NCI-H446 (cell line): ENCODE measurements around the gene CHST9.
"Not testable (repeated sequence)": the region's sequence is repeated elsewhere in the genome, so short reads cannot be mapped to it uniquely, and the experiment has no call there.

Source experiments
- DNase-seq, 2 experiments: peaks; one replicate each; lab custom pipeline; 2025; lab: John Stamatoyannopoulos, UW

CHST9 gene

DNA sequence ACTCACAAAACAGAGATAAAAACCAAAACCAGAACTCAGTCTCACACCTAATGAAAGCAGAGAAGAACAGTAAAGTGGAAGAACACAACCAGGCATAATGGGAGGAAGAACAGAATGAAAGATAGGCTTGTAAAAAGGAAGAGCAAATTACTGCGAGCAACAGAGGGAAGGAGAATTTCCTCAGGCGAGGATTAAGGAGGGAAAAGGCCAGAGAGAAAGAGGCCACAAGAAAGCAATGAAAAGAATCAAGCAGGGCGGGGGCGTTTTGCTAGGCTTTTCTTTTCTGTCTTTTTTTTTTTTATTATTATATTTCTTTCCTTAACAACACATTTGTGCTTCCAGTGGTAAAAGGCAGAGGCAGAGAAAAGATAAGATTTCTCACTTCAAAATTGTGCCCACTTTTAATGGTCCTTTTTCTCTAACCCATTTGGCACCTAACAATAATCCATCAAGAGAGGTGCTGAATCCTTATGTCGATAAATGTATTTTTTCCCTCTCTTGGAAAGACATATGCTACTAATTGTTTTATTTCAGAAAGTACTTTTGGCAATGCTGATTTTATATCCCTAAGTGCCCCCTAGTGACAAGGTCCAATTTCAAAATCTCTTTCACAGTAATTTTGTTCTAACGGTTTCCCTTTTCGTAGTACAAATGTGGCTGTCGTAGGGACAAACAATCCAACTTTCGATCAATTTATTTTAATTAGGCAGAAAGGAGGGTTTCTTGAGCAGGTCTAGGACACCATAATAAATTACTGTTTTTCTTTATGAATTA lies 180.9 kb downstream of the CHST9 start:
- DNase-seq = no peak

DNA sequence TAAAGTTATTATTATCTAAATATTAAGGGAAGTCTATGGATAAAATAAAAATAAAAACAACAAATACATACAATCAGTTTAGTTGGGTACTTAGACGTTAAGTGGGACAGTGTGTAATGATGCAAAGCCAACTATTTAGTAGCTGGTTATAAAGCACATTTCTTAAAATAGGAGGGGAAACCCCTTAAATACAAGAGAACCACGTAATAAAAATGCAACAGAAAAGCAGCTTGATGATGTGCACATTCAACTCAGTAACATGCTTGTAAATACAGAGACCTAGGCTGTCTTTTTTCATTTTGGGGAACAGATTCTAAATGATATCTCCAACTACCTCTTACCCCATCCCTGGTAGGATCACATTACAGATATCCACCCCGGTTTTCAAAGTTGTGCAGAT lies 185.3 kb downstream of the CHST9 start:
- no peak for DNase-seq

DNA sequence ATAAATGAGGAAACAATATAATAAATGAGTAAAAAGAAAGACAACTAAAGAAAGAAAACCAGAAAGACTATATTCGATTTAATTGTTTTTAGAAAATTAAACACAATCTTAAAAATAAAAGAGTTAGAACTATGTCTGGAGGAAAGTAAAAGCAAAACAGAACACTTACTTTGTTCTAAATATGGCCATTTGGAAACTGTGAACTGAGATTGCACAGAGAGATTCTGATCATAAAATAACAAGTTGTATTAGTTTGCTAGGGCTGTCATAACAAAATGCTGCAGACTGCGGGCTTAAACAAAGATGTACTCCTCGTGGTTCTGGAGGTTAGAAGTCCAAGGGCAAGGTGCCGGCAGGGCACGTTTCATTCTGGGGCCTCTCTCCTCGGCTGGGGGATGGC lies 191.5 kb downstream of the CHST9 start:
- no peak for DNase-seq

DNA sequence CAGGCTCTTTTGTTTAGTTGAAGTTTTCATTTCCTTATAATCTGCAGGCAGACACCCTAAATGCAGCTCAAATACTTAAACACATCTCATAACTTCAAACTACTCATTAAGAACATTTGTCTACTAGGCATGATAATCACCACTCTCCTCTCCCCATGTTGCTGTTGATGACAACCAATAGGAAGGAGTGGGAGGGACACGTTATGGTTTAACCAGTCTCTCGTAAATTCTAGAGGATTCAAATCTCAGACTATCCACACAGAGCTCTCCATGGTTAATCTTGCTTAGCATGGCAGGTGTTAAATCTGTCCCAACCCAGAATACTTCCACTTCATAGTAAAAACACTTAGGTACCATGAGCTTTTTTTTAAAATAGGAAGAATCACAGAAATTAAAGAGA lies 192.2 kb downstream of the CHST9 start:
- no peak for DNase-seq

DNA sequence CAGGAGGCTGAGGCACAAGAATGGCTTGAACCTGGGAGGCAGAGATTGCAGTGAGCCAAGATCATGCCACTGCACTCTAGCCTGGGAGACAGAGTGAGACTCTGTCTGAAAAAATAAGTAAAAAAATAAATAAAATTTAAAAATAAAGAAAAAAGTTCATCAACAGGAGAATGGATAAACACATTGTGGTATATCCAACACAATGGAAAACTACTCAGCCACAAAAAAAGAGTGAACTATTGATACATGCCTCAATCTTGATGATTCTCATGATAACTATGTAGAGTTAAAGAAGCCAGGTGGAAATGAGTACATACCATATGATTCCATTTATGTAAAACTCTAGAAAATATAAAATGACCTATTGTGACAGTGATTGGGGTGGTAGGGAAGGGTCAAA lies 195.3 kb downstream of the CHST9 start:
- DNase-seq = no peak

DNA sequence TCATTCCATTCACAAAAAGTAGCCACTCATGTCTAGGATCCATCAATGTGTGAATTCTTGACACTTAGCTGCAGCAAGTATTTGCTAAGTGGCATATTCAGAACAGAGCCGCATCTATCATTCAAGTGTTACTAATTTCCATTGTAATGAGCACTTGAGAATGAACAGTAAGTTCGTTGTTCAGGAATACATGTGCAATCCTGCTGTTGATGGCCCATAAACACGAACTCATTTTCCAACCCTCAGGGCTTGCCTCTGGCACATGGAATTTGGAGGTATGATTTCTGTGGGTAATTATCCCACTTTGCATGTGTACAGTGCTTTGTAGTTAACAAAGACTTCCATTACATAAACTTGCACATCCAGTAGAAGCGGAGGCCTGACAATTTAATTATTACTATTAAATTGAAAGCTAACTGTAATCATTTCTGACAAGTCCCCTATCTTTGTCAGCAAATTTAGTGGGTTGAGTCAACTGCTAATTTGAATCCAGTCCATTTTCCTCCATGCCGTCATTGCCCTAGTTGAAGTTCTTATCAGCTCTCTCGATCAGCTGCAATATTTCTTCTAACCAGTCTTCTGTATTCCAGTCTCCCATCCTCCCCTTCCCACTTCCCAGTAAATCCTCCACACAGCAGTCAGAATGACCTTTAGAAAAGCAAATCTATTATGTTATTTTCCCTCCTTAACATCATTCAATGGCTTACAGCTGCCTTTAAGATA lies 203.6 kb downstream of the CHST9 start:
- no peak for DNase-seq

DNA sequence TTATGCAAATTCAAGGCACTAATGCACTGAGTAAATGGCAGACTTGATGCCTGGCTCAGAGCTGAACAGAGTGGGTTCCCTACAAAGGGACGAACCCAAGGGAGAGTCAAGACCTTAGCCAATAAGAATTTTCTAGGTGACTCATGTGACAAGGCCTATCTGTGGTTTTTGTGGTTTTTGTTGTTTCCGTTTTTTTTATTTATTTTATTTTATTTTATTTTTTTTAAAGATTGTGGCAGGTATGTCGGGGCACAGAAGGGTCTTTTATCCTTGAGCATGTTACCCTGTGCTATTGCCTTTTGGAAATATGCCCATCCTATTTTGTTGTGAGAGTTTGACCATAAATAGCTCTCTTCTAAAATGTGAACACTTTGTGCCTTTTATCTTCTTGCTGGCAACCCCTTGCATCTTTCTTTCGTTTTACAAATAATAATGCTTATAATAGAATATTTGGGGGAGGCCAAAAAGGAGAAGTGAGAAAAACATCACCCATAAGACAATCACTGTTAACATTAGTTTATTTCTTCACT lies 206.2 kb downstream of the CHST9 start:
- no peak for DNase-seq

DNA sequence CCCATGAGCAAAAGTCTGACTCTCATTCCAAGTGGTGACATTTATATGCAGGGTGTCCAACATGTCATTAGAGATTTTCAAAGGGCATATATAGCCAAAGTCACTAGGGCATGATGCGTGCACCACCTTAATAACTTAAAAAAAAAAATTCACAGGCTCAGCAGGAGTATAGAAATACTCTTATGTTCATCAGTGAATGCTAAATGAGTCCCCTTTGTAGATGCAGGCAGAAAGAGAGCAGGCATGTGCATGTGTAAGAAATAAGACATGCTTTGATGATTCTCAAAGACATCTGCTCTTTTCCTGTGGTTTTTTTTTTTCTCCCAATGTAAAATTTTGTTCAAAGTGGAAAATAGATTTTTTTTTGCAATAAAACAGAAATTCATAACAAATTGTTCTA lies 207.3 kb downstream of the CHST9 start:
- DNase-seq = no peak

DNA sequence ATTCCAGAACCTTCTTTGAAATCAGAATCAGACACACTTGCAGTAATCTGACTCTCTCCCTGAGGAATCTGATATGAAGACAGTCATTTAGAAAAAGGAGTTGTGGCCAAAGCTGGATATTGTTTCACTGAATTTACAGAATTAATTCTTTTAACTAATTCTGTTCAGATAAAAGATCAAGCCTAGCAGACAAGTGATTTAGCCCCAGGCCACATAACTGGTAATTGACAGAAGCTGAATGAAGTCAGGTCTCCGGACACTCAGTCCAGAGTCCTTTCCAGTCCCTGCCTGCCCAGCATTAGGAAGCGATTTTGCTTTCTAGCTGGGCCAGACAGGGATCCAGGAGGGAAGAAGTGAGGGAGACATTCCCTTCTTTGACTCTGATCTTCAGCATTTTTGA lies 208.9 kb downstream of the CHST9 start:
- no peak for DNase-seq

DNA sequence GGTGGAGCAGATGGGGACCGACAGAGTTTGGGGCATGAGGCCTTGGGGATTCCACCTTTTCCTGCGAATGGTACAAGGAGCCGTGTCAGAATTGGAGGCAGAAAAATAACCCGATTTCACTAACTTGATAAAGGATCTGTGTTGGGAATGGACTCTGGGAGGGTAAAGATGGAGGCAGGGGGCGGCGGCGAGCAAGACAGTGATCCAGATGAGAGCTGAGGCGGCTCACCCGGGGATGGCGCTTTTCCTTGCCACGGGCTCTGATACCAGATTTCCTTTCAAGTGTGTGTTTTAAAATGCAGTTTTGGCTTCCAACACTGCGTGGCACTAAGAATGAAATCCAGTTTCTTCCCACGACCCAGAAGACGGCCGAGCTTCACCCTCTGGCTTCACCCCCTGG lies 212.6 kb downstream of the CHST9 start:
- not testable (repeated sequence) for DNase-seq

DNA sequence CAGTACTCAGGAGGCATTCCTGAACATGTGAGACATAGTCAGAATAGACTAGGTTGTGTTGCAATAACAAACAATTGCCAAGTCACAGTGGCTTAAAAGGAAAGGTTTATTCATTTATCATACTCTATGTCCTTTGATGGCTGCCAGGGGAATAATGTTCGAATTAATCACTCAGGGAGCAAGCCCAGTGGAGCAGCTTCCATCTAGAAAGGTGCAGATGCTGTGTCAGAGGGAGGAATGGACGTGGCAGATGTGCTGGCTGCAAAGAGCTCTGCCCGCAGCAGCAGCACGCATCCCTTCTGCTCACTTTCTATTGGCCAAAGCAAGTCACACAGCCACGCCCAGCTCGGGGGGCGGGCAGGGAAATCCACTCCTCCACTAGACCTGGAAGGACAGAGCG lies 213.7 kb downstream of the CHST9 start:
- no peak for DNase-seq

DNA sequence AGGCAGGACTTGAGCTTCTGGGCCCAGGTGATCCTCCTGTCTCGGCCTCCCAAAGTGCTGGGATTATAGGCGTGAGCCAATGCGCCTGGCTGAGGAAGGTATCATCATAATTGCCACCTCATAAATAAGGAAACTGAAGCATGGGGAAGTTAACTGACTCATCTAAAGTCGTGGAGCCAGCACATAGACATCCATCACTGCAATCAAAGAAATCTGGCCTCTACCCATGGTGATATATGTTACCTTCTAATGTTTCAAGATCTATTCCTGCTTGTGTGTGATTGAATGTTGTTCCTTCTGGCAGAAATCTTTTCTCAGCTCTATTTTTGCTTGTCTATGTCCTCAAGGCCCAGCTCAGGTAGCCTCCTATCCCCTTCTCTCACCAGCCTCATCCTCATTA lies 214.5 kb downstream of the CHST9 start:
- no peak for DNase-seq

DNA sequence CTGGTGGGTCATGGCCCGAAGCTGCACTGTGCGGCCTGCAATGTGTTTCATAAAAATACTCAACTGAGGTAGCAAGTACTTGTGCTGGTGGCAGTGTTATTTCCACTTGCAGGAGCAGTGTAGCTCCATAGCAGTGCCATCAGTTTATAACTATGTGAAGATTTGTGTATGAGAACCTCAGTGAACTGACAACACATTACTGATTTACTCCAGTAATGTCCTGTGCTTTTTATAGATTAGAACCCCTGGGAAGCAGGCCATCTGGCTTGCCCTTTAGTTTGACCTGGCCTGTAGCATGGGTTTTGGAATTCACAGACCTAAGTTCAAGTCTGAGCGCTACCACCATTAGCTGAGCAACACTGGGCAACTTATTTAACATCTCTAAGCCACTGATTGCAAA lies 219.9 kb downstream of the CHST9 start:
- DNase-seq = no peak

DNA sequence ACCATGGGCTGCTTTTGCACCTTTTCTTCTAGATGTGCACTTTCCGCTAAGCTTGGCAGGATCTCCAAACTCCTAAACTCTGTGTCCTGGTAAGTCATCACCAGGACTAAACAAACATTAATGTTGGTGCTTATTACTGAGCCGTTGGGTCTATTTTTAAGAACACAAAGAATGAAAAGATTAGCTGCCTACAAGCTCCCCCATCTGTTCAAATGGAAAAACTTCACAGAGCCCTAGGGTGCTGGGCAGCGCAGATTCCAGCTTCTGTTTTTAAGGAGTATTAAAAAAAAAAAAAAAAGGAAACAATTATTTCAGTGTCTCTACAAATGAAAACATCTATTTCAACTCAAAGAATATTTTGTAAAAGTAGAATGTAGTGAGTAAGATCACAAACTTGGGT lies 221.8 kb downstream of the CHST9 start:
- no peak for DNase-seq

DNA sequence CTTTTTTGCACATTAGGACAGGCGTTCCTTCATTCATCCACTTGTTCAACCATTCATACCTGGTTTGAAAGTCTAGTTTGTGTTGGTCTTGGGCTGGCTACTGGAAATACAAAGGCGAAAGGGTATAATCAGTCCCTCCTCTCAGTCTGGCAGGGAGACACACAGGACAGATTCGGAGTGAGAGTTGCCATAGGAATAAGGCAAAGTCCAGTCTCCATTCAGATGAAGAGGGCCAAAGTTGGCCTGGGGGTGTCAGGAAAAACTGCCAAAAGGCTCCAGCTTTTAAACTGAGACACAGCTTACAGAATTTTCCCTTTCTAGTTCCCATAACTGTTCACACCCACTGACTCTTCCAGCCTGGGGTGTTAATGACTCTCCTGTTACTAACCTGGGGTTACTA lies 223.3 kb downstream of the CHST9 start:
- DNase-seq = no peak

DNA sequence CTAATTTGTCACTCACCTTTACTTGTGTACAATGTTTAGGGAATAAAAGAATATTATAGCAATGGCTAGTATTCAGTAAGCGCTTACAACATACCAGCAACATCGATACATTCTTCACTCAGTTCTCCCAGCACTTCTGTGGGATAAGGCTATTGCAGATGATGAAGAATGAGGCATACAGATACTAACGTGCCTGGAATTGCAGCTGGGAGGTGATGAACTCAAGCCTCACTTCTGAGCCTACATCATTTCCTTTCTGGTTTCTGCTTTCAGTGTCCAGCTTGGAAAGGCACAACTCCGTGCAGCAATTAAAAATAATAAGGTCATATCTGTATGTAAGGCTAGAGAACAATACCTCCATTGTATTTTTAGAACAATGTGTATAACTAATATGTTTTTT lies 224.2 kb downstream of the CHST9 start:
- no peak for DNase-seq

DNA sequence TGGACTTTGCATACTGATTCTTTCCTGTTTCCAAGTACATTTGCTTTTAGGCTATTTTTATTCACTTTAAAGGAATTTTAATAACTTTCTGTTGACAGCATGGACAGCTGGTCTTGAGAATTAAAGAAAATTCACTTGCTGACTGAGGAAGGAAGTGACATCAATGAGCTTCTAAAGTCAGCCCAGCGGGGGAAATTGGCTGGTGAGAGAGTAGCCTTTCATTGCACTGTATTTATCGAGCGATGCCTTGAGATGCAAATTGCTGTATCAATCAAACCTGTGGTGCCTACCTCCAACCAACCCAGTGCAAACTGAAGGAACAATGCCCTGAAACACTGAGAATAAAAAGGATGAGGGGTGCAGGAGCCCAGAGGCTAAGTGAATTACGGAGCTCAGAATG lies 228.2 kb downstream of the CHST9 start:
- no peak for DNase-seq

DNA sequence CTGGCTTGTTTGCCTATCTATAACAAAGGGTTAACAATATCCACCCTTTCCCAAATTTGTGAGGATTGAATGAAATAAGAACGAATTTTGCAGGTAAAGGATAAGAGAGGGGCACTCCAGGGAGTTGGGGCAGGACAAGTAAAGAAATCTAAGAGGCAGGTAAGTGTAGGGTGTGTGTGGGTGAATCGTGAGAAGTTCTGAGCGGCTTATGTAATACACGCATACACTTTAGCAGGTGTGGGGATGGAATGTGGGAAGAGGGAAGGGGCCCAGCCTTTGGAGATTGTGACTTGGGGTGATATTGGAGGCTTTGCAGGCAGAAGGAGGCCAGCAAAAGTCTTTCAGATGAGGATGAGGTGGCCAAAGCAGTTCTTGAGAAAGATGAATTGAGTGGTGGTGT lies 236.4 kb downstream of the CHST9 start:
- DNase-seq = no peak

DNA sequence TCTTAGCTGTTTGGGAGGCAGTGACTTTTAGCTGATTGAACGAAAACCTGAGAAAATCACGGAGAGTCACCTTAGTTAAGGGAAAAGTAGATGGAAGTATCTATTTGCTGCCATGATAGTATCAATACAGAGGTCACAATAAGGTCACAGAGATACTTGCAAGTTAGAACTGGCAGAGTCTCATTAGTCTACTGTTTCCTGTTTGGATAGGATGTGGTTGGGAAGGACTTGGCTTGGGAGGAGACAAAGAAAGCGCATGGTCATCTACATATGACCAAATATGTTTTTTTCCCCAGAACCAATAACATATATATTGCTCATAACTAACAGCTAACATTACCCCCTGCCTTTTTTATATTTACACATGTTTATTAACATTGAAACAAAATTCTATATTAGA lies 241.2 kb downstream of the CHST9 start:
- DNase-seq = no peak

DNA sequence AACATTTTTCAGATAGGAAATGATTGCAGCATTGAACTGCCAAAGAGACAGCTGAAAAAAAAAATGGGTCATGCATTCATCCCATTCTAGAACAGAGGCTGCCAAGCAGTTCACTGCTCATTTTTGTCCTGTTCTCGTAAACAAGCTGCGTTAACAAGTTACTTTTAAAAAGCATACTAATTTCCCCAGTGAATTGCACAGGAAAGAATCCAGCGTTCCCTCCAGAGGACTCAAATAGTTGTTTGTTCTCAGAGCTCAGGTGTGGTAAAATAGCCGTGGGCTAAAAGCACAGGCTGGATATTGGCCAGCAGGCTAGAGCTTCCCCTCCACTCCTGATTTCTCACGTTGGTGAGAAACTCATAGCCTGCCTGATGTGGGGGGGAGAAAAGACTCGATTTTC lies 243.5 kb downstream of the CHST9 start:
- no peak for DNase-seq

DNA sequence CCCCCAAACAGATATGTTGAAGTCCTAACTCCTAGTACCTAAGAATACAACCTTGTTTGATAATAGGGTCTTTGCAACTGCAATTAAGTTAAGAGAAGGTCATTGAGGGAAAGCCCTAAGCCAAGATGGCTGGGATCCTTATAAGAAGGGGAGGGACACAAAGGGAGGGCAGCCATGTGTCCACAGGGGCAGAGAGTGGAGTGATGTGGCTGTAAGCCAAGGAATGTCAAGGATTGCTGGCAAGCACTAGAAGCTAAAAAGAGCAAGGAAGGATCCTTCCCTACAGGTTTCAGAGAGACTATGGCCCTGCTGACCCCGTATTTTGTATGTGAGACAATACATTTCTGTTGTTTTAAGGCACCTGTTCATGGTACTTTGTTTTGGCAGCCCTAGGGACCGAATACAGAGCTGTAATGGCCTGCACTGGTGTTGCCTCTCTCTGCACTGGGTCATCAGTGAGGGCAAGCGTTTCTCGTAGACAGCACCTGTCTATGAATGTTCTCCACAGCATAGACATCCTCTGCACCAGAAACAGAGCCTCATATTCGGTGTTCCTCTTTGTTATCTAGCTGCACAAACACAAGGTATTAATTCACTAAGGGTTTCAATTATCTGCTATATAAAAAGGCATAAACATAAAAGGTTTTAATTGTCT lies 244.2 kb downstream of the CHST9 start:
- DNase-seq = no peak

DNA sequence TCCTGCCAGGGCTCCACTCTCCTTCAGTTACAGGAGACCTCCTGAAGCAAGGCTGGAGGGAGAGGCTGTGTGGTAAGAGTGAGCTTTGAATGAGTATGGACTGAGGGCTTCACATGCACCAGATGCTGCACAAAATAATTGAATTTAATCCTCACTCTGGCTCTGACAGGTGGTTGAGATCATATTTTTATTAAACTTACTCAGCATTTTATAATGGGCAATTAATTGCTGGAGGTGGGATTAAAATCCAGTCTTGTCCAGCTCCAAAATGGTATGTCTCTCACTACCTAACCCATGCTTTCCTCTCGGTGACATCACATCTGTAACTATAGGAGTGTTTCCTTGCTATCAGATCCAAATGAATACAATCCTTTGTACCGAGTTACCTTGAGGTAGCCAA lies 253.4 kb downstream of the CHST9 start:
- no peak for DNase-seq

DNA sequence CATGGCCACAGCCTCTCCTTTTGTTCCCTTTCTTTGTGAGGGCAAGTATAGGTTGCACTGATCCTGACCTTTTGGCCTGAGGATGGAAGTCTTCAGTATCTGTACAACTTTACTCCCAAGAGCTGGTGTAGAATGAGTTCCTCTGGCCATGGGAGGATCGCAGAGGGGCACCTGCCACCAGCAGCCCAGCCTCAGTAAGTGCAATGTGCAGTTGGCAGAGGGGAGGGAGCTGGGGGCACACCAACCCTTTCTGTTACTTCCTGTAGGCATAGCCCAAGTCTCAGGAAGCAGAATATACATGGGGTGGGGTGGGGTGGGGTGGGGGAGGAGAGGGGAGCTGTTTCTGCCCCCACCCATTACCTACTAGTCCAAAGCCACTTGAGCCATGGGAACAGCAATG lies 254.5 kb downstream of the CHST9 start:
- no peak for DNase-seq
